GM21526 (cell line): ENCODE results near the gene ABCC1.
"Not testable (repeated sequence)": the region's sequence is repeated elsewhere in the genome, so short reads cannot be mapped to it uniquely, and the experiment has no call there.

Experiments
- ATAC-seq: cut with Tn5 transposase; IDR thresholded peaks from one replicate; pipeline ENCODE4 v1.9.1; 2021; ENCODE audit warnings: moderate library complexity; ENCODE audit not compliant: unreplicated experiment, low FRiP score

ABCC1 gene

DNA sequence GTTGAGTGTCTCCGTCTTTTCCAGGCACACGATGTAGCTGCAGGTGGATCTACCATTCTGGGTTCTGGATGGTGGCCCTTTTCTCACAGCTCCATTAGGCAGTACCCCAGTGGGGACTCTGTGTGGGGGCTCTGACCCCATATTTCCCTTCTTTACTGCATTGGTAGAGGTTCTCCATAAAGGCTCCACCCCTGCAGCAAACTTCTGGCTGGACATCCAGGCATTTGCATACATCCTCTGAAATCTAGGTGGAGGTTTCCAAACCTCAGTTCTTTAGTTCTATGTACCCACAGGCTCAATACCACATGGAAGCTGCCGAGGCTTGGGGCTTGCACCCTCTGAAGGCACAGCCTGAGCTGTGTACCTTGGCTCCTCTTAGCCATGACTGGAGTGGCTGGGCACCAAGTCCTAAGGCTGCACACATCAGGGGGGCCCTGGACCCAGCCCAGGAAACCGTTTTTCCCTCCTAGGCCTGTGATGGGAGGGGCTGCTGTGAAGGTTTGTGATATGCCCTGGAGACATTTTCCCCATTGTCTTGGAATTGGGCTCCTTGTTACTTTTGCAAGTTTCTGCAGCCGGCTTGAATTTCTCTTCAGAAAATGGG lies 14.0 kb downstream of the ABCC1 start:
- ATAC-seq = no peak

DNA sequence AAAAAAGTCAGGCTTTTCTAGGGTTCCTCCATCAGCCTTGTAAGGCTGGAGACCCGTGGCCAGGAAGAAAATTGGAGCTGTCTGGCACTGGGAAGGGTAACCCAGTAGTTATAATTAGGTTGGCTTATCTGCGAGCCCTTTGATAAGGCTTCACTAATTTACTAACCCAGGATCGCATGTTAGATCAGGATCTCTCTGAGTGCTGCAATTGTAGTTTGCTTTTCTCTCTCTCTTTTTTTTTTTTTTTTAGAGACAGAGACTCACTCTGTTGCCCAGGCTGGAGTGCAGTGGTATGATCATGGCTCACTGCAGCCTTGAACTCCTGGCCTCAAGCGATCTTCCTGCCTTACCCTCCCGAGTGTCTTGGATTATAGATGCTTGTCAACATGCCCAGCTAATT lies 17.0 kb downstream of the ABCC1 start:
- ATAC-seq = no peak

DNA sequence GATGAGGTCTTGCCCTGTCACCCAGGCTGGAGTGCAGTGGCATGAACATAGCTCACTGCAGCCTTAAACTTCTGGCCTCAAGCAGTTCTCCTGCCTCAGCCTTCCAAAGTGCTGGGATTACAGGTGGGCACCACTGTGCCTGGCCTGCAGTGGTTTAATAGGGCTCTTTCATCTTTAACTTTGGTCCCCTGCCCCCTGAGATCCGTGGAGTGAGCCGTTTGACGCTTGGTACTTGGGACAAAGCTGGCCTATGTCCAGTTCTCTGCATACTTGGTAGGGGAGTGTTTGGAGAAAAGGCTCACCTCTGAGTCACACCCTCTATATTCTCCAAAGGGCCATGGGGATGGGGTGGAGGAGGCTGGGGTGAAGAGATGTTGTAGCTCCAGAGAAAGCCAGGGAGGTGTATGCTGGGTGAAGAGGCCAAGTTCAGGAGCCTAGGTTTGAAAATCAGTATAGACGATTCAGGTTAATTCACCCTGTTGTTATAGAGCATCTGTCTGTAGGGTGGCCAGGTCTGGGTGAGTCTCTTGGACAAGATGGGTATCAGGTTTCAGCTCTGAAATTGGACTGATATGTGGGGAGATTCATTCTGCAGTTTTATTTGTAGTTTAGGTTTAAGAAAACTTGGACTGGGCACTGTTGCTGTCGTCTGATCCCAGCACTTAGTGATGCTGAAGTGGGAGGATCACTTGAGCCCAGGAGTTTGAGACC lies 17.6 kb downstream of the ABCC1 start:
- ATAC-seq = no peak

DNA sequence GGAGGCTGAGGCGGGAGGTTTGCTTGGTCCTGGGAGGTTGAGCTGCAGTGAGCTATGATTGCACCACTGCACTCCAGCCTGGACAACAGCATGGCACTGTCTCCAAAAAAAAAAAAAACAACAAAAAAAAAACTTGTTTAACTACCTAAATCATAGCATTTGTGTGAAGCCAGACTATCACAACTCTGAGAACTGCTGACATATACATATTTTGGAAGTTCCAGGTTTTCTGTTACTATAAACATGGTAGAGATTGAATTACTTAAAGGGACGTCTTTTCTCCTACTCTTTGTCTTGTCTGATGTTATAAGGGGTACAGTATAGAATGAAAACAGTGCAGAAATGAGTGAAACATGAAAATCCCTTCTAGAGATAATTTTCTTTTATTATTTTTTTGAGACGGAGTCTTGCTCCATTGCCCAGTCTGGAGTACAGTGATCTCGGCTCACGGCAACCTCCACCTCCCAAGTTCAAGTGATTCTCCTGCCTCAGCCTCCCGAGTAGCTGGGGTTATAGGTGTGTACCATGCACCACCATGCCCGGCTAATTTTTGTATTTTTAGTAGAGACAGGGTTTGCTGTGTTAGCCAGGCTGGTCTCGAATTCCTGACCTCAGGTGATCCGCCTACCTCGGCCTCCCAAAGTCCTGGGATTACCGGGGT lies 18.4 kb downstream of the ABCC1 start:
- no peak for ATAC-seq

DNA sequence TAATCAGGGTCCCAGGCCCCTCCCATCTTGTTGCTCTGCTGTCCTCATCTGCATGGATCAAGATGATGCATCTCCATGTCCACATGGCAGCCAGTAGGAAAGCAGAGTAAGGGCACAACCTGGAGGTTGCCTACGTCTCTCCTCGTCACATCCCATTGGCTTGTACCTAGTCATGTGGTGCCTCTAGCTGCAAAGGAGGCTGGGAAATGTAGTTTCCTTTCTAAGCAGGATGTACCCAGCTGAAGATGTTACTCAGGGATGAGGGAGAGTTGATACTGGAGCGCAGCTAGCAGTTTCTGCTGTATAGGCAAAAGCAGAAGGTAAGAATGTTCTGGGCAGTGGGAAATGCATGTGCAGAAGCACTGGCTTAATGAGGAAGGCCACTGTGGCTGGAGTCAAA lies 20.8 kb downstream of the ABCC1 start:
- no peak for ATAC-seq

DNA sequence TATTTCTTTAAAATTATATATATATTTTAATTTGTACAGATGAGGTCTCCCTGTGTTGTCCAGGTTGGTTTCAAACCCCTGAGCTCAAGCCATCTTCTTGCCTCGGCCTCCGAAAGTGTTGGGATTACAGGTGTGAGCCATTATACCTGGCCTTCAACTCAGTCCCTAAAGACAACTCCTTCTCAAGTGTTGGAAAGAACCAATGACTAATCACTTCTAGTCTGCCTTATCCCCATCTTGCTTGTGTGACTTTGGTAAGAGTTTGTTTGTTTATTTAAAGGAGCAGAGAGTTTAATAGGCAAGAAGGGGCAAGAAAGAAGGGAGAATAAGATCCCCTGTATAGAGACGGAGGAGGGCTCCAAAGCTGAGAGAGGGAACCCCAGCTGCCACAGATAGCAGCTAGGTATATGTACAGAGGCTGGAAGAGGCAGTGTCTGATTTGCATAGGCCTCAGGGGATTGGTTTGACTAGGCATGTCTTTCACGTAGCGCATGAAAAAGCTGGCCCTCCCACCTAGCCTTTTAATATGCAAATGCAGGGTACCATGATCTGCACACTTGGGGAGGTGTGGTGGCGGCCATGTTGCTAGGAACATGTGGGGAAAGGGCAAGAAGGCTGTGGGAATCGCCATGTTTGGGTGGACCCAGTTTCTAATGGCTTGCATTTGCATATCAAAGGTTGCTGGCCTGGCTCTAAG lies 21.5 kb downstream of the ABCC1 start:
- no peak for ATAC-seq

DNA sequence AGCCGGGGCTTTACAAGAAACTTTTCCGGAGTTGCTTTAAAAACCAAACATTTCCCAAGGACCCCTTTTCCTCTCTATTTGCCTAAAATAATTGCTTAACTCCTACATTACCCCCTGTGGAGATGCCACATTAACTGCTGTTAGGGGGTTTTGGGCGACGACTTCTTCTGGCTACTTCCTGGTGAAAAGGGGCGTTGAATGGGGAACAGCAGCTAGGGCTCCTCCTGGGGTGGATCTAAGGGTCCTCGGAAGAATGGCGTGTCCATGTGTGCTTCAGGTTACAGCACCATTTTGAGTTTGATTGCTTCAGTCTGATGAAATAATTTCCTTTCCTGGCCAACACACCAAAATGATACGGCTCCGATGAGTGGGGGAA lies 22.0 kb downstream of the ABCC1 start:
- ATAC-seq = no peak

DNA sequence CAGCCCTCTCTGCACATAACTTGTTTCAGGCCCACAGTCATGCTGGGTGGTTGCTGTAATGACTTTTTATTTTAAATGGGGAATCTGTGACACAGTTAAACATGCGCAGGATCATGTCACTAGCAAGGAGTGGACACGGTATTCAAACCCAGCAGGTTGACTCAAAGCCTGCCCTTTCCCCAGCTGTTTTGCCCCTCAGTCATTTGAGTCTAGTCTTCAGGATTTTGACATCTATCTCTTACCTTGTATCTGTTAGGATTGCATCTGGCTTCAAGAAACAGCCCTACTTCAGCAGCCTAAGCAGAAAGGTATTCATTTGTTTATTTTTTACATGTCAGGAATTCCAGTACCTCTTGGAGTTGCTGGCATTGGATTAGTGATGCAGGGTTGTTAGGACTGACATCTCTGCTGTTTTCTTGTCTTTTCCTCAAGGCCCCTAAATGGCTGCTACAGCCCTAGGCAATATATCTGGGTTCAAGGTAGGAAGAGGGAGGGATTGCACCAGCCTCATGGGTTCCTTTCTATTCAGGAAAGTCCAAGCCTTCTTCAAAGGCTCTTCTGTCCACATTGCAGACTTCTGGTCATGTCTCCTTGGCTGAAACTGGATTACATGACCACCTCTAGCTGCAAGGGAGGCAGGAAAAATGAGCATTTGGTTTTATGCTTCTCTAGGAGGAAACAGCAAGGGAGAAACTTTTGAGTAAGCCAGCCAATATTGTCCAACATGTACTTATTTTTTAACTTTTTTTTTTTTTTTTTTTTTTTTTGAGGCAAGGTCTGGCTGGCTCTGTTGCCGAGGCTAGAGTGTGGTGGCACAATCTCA lies 22.8 kb downstream of the ABCC1 start:
- ATAC-seq = no peak

DNA sequence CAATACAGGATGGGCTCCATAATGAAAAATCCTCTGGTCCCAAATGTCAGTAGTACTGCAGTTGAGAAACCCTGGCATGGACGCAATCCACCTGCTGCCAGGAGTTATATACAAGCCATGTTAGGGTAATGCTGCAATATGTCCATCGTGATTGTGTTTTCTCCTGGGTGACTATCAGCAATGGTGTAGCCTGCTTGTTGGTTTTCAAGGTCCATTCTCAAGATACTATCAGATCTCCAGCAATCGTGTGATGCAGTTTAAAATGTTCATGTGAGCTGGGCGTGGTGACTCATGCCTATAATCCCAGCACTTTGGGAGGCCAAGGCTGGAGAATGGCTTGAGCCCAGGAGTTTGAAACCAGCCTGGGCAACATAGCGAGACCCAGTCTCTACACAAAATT lies 24.0 kb downstream of the ABCC1 start:
- no peak for ATAC-seq

DNA sequence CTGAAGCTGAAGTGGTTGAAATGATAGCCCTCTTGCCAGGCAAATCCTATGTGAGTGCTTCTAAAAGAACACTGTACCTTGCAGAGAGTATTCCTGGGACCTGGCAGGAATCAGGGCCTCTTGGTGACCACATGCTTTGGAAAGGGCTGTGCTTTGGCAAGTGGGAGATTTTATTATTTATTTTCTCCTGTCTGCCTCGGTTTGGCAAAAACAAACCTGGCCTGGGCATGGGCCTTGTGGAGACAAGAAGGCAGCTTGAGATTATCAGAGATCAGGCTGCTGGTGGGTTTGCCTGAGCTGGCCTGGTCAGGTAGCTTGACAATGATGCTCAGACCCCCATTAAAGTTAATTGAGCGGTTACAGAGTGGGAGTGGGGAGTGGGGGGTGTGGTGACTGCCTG lies 24.6 kb downstream of the ABCC1 start:
- ATAC-seq = no peak

DNA sequence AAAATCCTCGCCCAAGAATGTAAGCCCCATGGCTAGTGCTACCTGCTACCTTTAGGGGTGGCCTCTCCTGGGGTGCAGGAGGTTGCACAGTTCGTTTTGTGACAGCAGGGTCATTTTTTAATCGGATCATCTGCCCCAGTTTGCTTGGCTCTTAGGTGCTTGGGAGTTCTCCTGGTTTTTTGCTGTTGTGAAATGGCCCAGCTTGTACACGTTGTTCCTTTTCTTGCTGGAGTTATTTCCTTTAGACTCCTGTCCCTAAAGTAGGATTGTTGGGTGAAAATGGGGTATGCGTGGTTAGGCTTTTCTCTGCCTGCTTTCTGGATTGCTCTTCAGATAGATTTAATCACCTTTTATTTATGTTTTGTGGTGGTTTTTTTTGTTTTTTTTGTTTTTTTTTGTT lies 25.8 kb downstream of the ABCC1 start:
- no peak for ATAC-seq

DNA sequence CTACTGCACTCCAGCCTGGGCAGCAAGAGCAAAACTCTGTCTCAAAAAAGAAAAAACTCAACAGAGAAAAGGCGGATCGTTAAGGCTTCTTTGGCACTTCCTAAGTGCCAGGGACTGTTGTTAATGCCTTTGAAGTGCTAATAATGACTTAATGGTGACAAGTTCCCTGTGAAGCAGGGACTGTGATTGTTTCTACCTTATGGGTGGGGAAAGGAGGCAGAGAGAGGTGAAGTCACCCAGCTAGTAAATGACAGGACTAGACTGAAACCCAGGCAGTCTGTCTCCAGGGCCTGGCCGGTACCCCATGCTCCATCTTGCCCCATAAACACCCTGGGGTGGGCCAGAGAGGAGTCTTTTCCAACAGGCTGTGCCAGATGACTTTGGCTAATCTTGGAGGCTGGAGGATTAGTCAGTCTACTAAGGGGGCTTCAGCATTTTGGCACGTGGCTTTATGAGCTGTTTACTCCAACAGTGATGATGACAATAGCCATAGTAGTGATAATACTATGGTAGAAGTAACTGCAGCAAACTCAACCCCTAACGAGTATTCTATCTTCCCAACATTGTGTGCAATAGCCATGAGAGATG lies 26.9 kb downstream of the ABCC1 start:
- ATAC-seq = no peak

DNA sequence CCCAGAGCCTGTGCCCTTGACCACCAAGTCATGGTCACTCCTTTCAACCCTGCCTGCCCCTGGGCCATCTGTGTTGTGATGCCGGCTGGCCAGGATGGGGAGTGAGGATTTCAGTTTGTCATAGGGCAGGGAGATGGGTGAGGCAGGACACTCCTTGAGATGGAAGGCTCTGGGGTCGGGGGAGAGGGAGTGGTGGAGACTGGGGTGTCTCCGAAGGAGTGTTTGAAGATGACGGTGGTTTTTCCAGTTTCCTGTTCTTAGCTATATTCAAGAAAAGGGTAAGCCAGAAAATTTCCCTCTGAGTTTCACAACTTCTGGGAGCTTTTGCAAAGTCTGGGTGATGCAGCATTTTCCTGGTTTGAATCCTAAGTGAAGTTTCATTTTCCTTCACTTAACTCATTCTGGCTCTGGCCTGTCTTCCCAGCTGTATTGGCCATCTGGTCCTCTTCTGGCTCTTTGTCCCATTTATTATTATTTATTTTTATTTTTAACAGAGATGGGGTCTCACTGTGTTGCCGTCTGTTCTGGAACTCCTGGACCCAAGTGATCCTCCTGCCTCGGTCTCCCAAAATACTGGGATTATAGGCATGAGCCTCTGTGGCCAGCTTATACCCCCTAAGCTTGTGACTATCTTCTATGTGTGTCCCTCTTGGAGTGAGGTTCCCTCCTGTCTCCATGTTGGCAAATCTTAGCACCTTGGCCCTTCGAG lies 27.7 kb downstream of the ABCC1 start:
- no peak for ATAC-seq

DNA sequence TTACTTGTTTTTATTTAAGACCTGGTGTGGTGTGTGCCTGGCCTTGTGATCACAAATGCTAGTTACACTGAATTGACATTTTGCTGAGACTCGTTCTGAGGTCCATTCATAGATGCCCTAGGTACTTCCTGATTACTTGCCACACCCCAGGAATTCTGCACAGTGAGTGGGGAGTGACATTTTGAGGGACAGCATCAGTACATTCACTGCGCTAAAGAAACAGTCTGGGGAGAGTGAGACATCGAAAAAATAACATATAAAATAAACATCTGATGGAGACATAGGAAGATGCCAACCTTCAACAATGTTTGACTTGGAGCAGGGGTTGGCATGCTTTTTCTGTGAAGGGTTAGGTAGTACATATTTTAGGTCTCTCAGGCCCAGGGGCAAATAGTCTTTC lies 30.4 kb downstream of the ABCC1 start:
- ATAC-seq = no peak

DNA sequence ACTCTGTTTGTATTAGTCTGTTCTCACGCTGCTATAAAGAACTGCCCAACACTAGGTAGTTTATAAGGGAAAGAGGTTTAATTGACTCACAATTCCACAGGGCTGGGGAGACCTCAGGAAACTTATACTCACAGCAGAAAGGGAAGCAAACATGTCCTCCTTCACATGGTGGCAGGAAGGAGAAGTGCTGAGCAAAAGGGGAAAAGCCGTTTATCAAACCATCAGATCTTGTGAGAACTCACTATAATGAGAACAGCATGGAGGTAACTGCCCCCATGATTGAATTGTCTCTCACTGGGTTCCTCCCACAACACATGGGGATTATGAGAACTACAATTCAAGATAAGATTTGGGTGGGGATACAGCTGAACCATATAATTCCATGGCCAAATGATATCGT lies 30.9 kb downstream of the ABCC1 start:
- ATAC-seq = no peak

DNA sequence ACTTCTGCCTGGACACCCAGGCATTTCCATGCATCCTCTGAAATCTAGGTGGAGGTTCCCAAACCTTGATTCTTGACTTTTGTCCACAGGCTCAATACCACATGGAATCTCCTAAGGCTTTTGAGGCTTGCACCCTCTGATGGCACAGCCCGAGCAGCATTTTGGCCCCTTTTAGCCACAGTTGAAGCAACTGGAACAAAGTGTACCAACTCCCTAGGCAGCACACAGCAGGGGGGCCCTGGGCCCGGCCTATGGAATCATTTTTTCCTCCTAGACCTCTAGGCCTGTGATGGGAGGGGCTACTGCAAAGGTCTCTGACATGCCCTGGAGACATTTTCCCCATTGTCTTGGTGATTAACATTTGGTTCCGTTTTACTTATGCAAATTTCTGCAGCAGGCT lies 32.0 kb downstream of the ABCC1 start:
- no peak for ATAC-seq

DNA sequence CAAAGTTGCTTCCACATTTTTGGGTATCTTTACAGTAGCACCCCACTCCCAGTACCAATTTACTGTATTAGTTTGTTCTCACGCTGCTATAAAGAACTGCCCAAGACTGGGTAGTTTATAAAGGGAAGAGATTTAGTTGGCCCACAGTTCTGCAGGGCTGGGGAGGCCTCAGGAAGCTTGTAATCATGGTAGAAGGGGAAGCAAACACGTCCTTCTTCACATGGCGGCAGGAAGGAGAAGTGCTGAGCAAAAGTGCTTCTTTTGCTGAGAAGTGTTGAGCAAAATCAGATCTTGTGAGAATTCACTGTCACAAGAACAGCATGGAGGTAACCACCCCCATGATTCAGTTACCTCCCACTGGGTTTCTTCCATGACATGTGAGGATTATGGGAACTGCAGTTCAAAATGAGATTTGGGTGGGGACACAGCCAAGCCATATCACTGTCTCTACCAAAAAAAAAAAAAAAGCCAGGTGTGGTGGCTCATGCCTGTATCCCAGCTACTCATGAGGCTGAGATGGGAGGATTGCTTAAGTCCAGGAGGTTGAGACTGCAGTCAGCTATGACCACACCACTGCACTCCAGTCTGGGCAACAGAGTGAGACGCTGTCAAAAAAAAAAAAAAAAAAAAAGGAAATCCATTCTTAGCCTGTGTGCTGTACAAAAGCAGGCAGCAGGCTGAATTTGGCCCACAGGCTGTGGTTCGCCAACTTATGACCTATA lies 32.9 kb downstream of the ABCC1 start:
- not testable (repeated sequence) for ATAC-seq

DNA sequence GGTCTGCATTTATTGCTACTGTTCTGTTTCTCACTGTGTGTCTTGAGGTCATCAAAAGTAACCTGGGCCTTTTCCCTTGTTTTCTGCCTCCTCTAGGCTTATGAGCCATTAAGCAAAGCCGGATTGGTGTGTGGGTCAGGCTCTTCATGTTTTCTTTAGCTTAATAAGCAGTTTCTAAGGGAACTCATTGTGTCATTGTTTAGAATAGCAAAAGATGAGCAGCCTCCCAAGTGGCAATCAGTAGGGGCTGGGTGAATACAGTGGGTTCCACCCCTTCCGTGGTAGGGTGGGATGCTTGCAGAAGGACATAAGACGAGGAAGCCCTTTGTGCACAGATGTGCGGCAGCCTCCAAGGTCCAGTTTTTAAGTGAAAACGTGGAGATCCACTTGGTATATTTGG lies 34.5 kb downstream of the ABCC1 start:
- ATAC-seq = no peak

DNA sequence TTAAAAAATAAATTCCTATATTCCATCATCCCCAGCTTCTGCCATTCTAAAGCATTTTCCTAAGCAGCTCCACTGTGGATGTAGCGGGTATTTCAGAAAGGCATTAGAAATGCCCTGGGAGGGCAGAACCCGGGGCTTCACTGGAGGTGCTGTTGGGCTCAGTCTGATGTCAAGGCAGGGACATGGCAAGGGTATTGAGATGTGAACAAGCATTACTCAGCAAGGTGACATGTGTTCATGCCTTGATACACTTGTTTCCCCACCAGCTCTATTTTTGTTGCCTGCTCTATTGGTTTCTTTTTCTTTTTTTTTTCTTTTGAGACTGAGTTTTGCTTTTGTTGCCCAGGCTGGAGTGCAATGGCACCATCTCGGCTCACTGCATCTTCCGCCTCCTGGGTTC lies 35.7 kb downstream of the ABCC1 start:
- ATAC-seq = no peak
